GM19455 (cell line): Measurements from ENCODE around the gene GSG1L.

Source experiments
- ATAC-seq: cut with Tn5 transposase; IDR thresholded peaks from one replicate; pipeline ENCODE4 v1.9.1; 2021; ENCODE audit not compliant: unreplicated experiment

The GSG1L gene

DNA sequence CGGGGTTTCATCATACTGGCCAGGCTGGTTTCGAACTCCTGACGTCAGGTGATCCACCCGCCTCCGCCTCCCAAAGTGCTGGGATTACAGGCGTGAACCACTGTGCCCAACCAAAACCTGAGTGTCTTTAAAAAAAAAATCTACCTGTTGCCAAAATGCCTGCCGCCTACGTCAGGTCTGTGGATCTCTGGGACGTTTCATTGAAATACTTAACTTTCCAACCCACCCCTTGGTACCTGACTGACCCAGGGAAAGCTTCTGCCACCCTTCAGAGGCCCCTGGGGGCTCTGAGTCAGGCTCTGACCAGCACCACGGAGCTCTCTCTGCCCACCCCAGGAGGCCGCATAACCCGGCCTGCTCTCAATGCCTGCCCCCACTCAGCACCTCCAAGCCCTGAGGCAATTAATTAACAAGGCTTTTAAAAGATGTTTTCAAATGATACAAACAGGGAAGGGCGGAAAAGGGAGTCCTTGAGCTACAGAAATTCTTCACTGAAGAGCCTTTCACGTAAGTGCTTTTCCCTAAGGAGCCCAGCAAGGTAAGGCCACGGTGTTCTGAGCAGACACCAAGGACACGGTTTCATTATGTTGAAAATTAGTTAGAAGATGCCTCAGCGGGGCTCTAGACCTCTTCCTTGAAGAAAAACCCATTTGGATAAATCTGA lies 29.3 kb upstream of the GSG1L start:
- no peak for ATAC-seq

DNA sequence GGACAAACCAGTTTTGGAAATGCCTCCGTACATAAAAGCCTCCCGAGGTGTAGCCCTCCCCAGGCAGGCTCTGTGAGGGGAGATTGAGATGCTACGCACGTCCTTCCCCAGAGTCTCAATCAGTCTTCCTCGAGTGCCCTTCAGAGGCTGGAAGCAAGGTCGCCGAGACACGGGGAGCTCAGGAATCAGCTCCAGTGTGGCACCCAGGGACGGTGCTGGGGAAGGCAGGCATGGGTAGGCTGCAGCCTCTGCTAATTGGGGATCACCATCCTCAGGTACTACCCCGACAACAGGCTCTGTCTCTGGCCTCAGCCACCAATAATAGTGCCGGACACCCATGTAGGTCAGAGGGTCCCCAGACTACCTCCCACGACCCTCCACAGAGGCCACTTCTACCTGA lies 28.1 kb upstream of the GSG1L start:
- ATAC-seq: no peak

DNA sequence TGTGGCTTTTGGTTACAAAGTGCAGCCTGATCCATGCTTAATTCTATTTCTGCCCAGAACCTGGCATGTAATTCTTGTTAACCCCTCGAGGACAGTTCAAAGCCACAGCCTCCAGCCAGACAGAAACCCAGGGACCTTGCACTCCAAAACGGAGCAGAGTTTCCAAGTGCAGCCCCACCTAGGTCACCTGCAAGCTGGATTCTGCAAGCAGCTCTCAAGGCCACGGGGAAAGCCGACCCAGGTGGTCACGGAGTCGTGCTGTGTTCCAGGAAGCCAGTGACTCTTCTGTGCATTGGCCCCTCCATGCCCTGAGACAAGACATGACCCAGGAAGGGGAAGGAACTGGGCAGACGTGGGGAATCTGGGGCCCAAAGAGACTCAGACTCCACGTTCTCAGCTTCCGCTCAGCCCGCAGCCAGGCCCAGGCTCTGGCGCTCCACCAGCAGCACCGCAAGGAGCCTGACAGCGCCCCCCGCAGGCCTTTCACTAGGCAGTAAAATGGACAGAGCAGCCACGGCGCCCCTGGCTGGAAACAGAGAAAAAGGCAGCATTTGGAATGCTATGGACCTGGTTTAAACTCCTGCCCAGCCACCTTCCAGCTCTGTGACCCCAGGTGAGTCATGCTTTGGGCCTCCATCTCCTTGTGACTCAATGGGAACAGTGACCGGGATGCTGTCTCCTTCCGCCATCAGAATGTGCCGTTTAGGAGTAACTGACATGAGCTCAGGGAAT lies 27.3 kb upstream of the GSG1L start:
- ATAC-seq: no peak

DNA sequence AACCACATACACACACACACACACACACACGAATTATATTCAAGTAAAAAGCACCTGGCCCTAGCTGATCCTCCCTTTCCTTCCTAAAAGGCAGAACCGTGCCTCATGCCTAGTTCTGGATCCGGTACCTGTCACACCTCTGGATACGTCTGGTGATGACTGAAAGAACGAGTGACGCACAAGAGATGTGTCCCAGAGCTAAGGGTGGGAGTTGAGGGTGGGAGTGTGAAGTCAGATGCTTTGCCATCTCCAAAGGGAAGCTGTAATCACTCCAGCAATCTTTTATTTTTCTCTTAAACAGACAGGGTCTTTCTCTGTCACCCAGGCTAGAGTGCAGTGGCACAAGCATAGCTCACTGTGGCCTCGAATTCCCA lies 26.5 kb upstream of the GSG1L start:
- ATAC-seq: no peak

DNA sequence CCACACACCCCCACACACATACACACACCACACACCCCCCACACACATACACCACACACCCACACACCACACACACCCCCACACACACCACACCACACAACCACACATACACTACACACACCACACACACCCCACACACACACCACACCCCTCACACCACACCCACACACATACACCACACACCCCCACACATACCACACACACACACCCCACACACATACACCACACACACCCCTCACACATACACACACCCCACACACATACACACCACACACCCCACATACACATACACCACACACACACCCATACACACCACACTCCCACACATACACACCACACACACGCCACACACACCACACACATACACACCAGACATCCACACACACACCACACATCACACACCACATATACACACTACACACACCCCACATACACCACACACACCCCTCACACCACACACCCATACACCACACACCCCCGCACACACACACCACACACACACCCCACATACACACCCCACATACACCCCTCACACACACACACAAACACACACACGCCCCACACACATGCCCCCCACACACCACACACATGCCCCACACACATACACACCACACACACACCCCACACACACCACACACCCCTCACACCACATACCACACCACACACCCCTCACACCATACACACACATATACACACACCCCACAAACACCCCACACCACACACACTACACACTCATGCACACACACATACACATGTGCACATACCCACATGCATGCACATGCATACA lies 25.9 kb upstream of the GSG1L start:
- no peak for ATAC-seq

DNA sequence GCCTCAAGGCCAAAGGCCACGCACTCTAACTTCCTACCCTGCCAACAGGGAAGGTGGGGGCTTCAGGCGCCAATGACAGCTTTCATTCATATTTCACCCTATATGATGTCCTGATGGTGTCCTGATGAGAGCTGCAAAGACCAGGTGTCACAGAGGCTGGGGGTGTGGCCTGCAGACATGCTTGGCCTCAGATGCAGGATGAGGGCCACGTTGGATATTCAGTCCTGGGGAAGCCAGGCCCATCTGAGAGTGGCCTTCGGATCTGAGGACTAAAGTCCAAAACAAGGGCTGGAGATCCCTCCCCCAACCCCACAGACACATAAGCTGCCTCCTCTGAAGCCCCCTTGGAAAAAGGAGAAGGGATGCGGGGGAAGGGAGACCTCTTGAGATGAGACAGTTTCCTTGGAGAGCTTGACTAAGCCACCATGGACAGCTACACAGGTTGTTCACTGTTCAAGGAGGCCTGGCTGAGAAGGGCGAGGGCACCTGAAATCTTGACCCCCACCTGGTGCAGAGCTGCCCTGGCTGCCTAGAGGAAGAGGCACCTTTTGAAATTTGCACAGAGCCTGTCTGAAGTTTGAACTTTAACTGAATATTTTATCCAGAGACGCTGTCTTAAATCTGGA lies 24.3 kb upstream of the GSG1L start:
- ATAC-seq: no peak

DNA sequence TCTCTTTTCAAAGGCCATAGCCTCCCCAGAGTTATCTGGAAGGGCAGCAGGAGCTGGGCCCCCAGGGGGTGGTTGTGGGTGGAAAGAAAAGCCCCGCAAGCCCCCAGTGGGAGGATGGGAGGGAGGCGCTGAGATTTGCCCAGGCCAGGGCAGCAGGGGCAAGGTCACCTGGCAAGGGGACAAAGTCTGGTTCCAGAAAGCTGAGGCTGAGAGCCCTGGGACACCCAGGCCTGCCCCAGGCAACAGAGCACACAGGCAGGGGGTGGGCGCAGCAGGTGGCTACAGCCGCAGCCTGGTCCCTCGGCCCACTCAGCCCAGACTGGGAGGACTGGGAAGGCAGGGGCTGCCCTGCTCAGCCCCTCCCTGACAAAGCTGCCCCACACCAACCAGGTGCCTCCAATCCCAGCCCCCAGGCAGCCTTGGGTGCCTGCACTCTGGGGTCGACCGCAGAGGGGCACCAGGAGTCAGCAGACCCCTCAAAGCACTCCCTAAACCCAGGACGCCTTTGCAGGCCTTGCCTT lies 23.7 kb upstream of the GSG1L start:
- ATAC-seq: no peak

DNA sequence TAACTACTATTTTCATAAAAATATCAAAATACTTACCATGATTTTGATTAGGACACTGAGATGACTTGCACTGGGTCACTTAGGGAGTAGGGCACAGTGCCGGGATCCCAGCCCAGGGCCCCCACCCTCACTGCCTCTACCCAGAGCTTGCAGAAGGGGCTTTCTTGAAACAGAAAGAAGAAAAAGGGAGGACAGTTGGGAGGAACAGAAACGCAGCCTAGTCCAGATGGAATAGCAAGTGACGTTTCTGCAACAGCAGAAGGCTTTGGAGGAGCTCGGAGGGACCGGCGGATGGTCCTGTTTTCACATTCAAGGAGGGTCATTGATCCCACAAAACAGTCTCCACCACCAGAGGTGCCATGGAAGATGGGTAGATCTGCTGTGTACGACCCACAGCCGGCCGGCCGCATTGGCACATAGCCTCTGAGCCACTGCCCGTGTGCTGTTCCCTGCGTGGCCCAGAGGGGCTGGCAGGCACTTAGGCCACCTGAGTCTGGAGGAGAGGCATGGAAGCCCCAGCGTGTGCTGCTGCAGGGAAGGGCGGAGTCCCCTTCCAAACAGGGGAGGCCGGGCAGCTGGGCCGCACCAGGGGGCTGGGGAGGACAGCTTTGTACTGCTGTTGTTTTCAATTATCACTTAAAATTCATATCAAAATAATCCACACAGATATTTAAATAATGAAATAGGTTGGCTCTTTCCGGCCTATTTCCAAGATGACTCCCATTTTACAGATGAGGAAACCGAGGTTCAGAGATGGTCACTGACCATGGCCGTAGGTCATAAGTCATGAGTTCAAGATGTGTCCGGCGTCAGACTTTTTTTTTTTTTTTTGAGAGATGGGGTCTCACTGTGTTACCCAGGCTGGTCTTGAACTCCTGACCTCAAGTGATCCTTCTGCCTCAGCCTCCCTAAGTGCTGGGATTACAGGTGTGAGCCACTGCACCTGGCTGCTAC lies 22.9 kb upstream of the GSG1L start:
- ATAC-seq: no peak

DNA sequence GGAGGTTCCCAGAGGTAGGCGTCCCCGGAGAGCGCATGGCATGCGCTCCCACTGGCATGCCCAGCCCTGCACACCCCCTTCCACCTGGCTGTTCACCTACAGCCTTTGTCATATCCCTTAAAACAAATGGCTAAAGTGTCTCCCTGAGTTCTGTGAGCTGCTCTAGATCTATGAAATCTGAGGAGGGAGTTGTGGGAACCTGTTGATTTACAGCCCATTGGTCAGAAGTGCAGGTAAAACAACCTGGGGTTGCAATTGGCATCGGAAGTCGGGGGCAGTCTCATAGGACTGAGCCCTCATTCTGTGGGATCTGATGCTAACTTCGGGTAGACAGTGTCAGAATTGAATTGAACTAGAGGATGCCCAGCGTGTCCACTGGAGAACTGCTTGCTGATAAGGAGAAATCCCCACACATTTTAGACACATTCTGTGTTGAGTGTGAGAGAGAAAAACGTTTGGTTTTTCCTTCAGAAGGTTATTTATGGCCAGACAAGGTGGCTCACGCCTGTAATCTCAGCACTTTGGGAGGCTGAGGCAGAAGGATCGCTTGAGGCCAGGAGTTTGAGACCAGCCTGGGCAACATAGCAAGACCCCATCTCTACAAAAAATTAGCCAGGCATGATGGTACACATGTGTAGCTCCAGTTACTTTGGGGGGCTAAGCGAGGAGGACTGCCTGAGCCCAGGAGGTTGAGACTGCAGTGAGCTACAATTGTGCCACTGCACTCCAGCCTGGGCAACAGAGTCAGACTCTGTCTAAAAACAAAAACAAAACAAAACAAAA lies 22.1 kb upstream of the GSG1L start:
- no peak for ATAC-seq

DNA sequence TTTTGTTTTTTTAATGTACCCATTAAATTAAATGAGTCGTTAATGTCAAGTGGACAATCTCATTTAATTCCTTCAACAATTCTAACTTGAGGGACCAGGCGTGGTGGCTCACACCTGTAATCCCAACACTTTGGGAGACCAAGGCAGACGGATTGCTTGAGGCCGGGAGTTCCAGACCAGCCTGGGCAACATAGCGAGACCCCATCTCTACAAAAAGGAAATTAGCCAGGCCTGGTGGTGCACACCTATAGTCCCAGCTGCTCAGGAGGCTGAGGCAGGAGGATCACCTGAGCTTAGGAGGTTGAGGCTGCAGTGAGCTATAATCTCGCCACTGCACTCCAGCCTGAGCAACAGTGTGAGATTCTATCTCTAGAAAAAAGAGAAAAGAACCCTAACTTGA lies 20.7 kb upstream of the GSG1L start:
- no peak for ATAC-seq

DNA sequence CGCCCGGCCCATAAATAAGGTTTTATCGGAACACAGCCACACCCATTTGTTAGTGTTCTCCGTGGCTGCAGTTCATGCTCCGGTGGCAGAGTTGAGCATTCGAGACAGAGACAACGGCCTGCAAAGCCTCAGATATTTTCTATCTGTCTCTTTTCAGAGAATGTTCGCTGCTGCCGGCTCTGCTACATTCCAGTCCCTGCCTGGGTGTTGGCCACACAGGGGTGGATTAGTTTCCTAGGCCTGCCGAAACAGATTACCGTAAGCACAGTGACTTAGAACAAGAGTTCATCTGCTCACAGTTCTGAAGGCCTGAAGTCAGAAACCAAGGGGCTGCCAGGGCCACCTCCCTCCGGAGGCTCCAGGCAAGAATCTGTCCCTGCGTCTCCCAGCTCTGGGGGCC lies 19.1 kb upstream of the GSG1L start:
- ATAC-seq: no peak

DNA sequence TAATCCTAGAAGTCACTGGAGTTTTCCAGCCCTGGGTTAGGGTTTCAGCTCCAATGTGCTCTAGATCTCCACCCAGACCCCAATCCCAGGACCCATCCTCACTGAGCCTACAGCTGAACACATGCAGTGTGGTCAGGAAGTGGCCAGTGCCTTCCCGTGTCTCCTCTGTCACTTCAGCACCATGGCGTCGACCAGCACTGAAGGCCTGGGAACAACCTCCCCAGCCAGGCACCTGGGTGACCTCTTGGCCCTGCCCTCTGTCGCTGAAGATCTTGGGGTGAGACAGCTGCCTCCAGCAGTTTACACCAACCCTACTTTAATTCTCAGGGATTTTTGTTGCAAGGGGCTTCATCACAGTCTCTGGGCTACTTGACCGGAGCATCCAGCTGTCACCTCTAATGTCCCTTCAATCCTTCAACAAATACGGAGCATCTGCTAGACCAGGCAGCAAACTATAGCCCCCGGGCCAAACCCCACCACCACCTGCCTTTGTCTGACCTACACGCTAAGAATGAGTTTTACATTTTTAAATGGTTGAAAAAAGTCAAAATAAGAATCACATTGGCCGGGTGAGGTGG lies 18.0 kb upstream of the GSG1L start:
- no peak for ATAC-seq

DNA sequence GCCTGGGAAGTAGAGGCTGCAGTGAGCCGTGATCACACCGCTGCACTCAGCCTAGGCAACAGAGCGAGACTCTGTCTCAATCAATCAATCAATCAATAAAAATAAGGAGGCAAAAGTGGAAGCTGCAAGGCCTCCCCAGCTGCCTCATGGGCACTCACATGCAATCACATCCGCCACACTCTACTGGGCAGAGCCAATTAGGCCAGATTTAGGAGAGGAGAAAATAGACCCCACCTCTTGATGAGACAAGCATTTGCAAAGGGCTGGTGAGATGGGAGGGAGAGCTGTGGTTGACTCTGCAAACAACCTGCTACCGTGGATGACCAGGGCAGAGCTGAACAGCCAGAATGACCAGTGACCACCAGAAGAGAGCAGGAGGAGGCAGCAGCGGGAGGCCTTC lies 14.7 kb upstream of the GSG1L start:
- ATAC-seq: no peak

DNA sequence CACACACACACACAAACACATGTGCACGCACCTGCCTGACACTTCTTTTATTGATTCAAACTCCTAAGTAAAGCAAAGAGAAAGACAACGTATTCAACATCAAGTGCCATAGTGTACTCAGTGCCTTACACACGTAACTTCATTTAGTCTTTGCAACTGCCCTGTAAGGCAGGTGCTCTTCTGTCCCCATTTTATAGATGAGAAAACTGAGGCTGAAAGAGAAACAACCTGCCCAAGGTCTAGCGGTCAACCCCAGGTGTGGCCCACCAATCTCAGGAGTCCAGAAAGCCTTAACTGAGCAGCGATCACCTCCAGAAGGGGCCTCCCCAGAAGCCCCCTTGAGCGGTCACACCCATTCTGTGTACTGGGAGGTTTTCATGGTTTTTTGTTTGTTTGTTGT lies 10.3 kb upstream of the GSG1L start:
- no peak for ATAC-seq

DNA sequence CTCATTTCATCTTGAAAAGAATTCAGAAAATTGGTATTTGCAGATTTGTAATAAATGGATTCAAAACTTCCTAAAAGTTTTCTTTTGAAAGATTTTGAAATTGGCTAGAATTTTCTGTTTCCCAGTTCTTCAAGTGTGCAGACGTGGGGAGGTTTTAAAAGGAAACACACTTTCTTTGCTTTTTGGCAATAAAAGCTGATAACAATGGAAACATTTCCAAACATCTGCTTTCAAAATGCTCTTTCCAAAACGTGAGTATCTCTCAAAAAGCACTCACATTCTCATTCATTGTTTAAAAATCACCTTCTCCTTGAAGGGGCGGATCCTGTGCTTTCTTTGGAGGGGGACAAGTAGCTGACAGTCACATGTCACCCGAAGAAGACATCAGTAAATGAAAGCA lies 8.6 kb upstream of the GSG1L start:
- ATAC-seq: no peak

DNA sequence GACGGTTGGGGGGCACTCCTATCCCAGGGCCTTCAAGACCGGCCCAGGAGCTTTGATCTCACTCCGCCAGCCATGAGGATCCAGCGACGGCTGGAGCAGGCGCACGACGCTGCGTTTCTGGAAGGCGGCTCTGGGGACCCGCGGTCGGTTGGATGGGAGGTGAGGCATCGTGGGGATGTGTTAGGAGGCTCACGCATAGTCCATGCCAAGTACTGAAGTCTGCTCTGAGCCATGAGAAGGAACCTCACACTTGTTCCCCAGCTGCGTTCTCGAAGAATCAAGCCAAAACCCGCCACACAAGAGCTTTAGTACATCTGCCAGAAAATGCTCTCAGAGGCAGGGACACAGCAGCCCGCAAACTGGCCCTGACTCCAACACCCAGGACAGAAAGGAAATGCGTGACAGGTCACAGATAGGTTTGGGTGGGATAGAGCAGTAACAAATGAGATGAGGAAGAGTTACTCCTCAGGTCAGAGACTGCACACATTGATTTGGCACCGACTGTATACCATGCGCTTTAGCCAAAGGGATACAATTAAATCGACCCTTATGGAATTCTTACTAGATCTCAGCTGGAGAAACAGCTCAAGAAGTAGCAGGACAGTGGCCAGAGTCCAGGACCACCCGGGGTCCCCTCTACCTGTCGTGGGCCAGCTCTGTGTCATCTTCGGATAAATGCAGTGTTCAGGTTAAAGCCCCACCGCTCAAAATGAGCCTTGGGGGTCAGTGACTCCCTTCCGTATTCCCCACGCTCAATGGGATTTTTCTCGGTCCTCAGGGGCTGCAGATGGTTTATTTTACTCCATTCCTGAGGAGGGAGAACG lies 6.7 kb upstream of the GSG1L start:
- no peak for ATAC-seq

DNA sequence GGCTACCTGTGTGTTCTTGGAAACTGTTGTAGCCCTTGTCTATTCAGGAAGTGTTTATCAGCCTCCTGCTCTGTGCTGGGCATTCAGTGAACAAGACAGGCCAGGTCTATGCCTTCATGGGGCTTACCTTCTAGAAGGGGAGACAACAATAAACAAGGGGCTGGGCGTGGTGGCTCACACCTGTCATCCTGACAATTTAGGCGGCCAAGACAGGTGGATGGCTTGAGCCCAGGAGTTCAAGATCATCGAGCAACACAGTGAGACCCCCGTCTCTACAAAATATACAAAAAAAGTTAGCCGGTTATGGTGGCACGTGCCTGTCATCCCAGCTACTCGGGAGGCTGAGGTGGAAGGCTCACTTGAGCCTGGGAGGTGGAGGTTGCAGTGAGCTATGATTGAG lies 5.5 kb upstream of the GSG1L start:
- ATAC-seq: no peak

DNA sequence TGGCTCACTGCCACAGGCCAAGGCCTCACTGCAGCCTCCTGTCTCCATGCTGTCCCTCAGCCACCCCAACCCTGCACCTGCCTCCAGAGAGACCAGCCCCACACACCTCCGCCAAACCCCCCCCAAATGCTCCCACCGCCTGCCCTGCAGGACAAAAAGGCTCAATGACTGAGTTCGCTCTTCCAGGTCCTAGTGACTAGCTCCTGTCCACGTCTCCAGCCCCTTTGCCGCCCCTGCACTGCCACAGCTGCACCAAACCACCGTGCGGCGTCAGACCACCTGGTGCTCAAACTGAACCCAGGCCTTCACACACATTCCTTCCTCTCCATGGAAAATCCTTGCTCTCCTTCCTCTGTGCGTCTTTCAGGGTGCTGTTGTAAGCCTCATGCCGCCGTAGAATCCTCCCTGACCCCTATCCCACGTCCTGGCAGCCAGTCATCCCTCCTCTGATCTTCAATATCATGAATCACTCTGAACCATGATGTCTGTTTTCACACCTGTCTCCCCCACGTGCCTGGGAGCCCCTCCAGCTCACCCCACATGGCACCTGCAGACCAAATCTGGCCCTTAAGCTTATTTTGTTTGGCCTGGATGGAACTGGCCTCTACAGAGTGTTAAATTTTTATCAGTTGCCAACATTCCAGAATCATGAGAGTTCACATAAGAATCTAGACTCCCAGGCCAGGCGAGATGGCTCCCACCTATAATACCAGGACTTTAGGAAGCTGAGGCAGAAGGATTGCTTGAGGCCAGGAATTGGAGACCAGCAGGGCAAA lies 4.3 kb upstream of the GSG1L start:
- ATAC-seq: no peak
